Endodermal cell (in vitro differentiated cells): Measurements from ENCODE around the gene NOS1AP. TPM values are rescaled to one million over a fixed set of nuclear protein-coding genes. Genes with fewer than 3 reads are reported as not detected.

Experiments used
- DNase-seq: peaks from one replicate; pipeline ENCODE4 v3.0.0-alpha.2; 2017
- H3K27ac ChIP-seq: 2 replicates; pipeline ENCODE4 v1.5.1; 2013; ENCODE audit warnings: mild to moderate bottlenecking, low read depth, low read length, moderate library complexity
- H3K27me3 ChIP-seq: 2 replicates; pipeline ENCODE4 v1.6.1; 2013; ENCODE audit warnings: mild to moderate bottlenecking, low read length, moderate library complexity; ENCODE audit not compliant: insufficient read depth, control insufficient read depth, poor library complexity, severe bottlenecking
- H3K36me3 ChIP-seq: 2 replicates; pipeline ENCODE4 v1.7.0; 2013; ENCODE audit warnings: mild to moderate bottlenecking, low read length, moderate library complexity; ENCODE audit not compliant: control insufficient read depth, insufficient read depth
- H3K4me1 ChIP-seq: one replicate; pipeline ENCODE4 v1.7.0; 2013; ENCODE audit warnings: low read length; ENCODE audit not compliant: control insufficient read depth, insufficient read depth
- H3K4me3 ChIP-seq: 2 replicates; pipeline ENCODE4 v1.5.1; 2013; ENCODE audit warnings: mild to moderate bottlenecking, low read length, moderate library complexity
- H3K9ac ChIP-seq: 2 replicates; pipeline ENCODE4 v1.6.1; 2013; ENCODE audit warnings: mild to moderate bottlenecking, low read length, moderate library complexity; ENCODE audit not compliant: poor library complexity, severe bottlenecking; ENCODE audit errors: extremely low read depth
- H3K9me3 ChIP-seq: 2 replicates; pipeline ENCODE4 v1.6.1; 2013; ENCODE audit warnings: mild to moderate bottlenecking, low read length, moderate library complexity; ENCODE audit not compliant: control insufficient read depth
- H3K27ac Mint-ChIP-seq: 2 replicates; pipeline ENCODE4 v1.8.0; 2020; ENCODE audit warnings: mixed read lengths
- H3K27me3 Mint-ChIP-seq: 2 replicates; pipeline ENCODE4 v1.8.0; 2021; ENCODE audit warnings: mild to moderate bottlenecking, mixed read lengths; ENCODE audit not compliant: insufficient read depth
- H3K36me3 Mint-ChIP-seq: 2 replicates; pipeline ENCODE4 v1.8.0; 2020; ENCODE audit warnings: low read depth, mixed read lengths
- H3K4me1 Mint-ChIP-seq: 2 replicates; pipeline ENCODE4 v1.8.0; 2020; ENCODE audit warnings: mixed read lengths
- H3K4me3 Mint-ChIP-seq: 2 replicates; pipeline ENCODE4 v1.8.0; 2020; ENCODE audit warnings: mild to moderate bottlenecking, moderate library complexity, mixed read lengths
- H3K9me3 Mint-ChIP-seq: 2 replicates; pipeline ENCODE4 v1.8.0; 2020; ENCODE audit warnings: mild to moderate bottlenecking, mixed read lengths
- CTCF ChIP-seq: fragments of 200-600 bp; sonication (generic); conservative IDR thresholded peaks from 2 replicates; pipeline ENCODE4 v1.5.0; 2021; ENCODE audit warnings: antibody characterized with exemption, mild to moderate bottlenecking
- WGBS, 2 experiments: methylation state at CpG; one replicate each; pipeline versions ENCODE4 v1.1.5 to v1.1.7; 2013; ENCODE audit warnings: missing lambda C conversion rate in 2 of 2, mixed read lengths in 1 of 2; ENCODE audit not compliant: insufficient coverage in 1 of 2, insufficient read length in 1 of 2; 5-methylcytosine and 5-hydroxymethylcytosine counted together
- total RNA-seq, 2 donors: library from RNA; stranded (reverse); fragmentation: NEBNext Ultra II Directional in 1 of 2; extraction: Animal tissue kit (Norgen Biotek cat#: 25700) in 1 of 2; gene quantifications; 2 replicates in 1 of 2; 3 replicates in 1 of 2; pipeline ENCODE4 v1.2.1, GENCODE V29; 2021

NOS1AP gene
- total RNA-seq, 2 donors from 2014 or later: 4.8 to 5.9 TPM

- Mint-ChIP-seq H3K4me1 (peaks cover 22% of the 10 kb centered on the region), H3K4me3 (no peak overlapping the region), H3K27me3 (no peaks in the 10 kb centered on the region), H3K9me3 (no peaks in the 10 kb centered on the region), H3K36me3 (no peaks in the 10 kb centered on the region), H3K27ac (no peak overlapping the region)
- Histone ChIP-seq H3K36me3 (no peaks in the 10 kb centered on the region), H3K9ac (no peak overlapping the region), H3K9me3 (no peaks in the 10 kb centered on the region), H3K4me3 (no peak overlapping the region), H3K27ac (no peak overlapping the region), H3K4me1 (peaks cover 3% of the 10 kb centered on the region), H3K27me3 (no peaks in the 10 kb centered on the region)
- no peak for TF ChIP-seq CTCF
- 100% methylated on average over 2 of the region's 2 CpGs; no CpG with 5 or more reads in 1 of the 2 experiments for WGBS, 2 experiments
- no peak for DNase-seq
Observed at GRCh38 chr1:162094723-162095122, 25.2 kb downstream of the NOS1AP start.

GRCh38 chr1:162107911-162108310, 38.4 kb downstream of the NOS1AP start:
- DNase-seq: no peak
- H3K27ac ChIP-seq: no peak overlapping the region
- H3K4me3 Mint-ChIP-seq: no peak overlapping the region
- H3K4me3 ChIP-seq: no peak overlapping the region
- H3K4me1 ChIP-seq: no peaks in the 10 kb centered on the region
- H3K4me1 Mint-ChIP-seq: no peaks in the 10 kb centered on the region
- no peaks in the 10 kb centered on the region for H3K27me3 Mint-ChIP-seq
- WGBS, 2 experiments: 90 to 94% methylated on average over 2 to 3 of the region's 3 CpGs
- no peaks in the 10 kb centered on the region for H3K27me3 ChIP-seq
- H3K27ac Mint-ChIP-seq: no peak overlapping the region
- H3K36me3 ChIP-seq: no peaks in the 10 kb centered on the region
- no peak overlapping the region for H3K9ac ChIP-seq
- peaks cover 3% of the 10 kb centered on the region for H3K36me3 Mint-ChIP-seq
- peaks cover 14% of the 10 kb centered on the region for H3K9me3 ChIP-seq
- peaks cover 16% of the 10 kb centered on the region for H3K9me3 Mint-ChIP-seq
- TF ChIP-seq CTCF: no peak

GRCh38 chr1:162108426-162108825, 38.9 kb downstream of the NOS1AP start:
- Histone ChIP-seq H3K9me3 (peaks cover 14% of the 10 kb centered on the region), H3K27ac (no peak overlapping the region), H3K9ac (no peak overlapping the region), H3K4me1 (no peaks in the 10 kb centered on the region), H3K36me3 (no peaks in the 10 kb centered on the region), H3K27me3 (no peaks in the 10 kb centered on the region), H3K4me3 (no peak overlapping the region)
- Mint-ChIP-seq H3K4me3 (no peak overlapping the region), H3K36me3 (peaks cover 3% of the 10 kb centered on the region), H3K27ac (no peak overlapping the region), H3K4me1 (no peaks in the 10 kb centered on the region), H3K9me3 (peaks cover 11% of the 10 kb centered on the region), H3K27me3 (no peaks in the 10 kb centered on the region)
- TF ChIP-seq CTCF: no peak
- DNase-seq: no peak
